Measurements from ENCODE around the gene CSNK2A3. TPM values are rescaled to one million over a fixed set of nuclear protein-coding genes. Genes with fewer than 3 reads are reported as not detected.

Gene CSNK2A3
- total RNA-seq: 0.33 and 1.5 TPM in 2 replicates

DNA sequence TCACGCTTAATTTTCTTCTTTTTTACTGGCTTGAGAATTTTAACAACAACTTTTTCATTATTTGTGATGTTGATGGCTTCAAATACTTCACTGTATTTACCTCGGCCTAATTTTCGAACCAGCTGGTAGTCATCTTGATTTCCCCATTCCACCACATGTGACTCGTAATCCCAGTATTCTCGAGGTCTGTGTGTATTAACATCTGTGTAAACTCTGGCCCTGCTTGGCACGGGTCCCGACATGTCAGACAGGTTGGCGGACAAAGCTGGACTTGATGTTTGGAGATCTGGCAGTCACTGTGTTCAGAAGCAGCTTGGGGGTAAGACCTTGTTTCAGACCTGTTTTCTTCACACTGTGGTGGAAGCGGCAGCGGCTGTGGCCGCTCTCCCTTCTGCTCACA lies at the start of gene CSNK2A3:
Gene CSNK2A3 (minus strand): TSS at position 373 of the 400 bp plus-strand sequence. CDS start 131 bp downstream, at position 242.

